ENCODE results near the gene SELP. TPM values are rescaled to one million over a fixed set of nuclear protein-coding genes. Genes with fewer than 3 reads are reported as not detected.

The SELP gene
- total and polyA plus RNA-seq, 2 of the 8 experiments (the other 6 are each of a cell fraction or from before 2014, with no cell fraction given), result not detected

- no peak for TF ChIP-seq CHD7 (IDR thresholded peaks at IDR 0.05; ENCODE audit: insufficient replicate concordance, low read length)
- no peak for TF ChIP-seq EP300 (IDR thresholded peaks at IDR 0.05; ENCODE audit: borderline replicate concordance in 1 of 2, low read depth in 2 of 2, low read length in 2 of 2)
Observed at GRCh38 chr1:169574336-169574735, 55.6 kb downstream of the SELP start (continued).
